GM18517 (cell line): ENCODE data around the gene ITPR1.

Experiments used
- ATAC-seq: cut with Tn5 transposase; IDR thresholded peaks from one replicate; pipeline ENCODE4 v1.9.1; 2021; ENCODE audit warnings: mild to moderate bottlenecking, moderate library complexity; ENCODE audit not compliant: unreplicated experiment

ITPR1 gene

GRCh38 chr3:4838621-4839022, 345.5 kb downstream of the ITPR1 start:
- peak; percentile 90 for ATAC-seq

DNA sequence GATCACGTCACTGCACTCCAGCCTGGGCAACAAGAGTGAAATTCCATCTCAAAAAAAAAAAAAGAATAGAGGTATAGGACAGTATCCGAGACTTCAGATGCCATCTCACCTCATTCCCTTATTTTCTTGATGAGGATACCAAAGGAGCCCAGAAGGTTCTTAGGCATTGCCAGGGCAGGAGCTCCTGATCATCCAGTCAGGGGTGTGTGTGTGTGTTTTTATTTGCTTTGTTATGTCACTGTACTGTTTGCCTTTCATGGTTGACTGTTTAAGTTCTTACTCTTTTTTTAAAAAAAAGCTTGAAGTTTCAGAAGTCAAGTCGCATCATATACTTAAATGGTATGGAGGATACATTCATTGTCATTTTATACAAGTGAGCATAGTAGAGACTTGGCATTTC, 346.1 kb downstream of the ITPR1 start:
- ATAC-seq, result no peak

GRCh38 chr3:4841225-4841624, 348.1 kb downstream of the ITPR1 start:
- no peak for ATAC-seq

DNA sequence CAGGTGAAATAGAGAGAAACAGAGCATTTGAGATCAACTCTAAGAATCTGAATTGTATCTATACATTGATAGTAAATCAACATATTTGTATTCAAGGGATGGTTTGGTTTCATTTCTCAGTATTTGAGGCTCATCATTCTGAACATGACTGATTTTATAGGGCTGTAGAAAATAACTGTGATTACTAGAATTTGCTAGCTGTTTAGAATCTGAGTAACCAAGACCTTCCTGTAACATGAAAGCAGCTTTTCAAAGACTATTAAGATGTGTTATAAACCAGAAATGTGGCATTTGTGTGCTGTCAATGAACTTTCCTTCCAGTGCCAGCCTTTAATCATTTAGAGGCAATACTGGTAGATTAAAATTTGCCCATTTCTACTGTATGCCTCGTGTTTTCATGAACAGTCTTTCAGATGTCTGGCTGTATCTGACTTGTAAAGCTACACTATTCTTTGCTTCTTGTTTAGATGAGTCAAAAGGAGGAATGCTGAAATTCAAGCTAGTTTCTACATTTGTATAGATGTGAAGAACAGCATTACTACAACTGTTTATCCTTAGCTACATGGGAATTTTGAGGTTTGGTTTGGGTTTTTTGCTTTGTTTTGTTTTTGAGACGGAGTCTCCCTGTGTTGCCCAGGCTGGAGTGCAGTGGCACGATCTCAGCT, 348.8 kb downstream of the ITPR1 start:
- ATAC-seq, result no peak

GRCh38 chr3:4843619-4844018, 350.5 kb downstream of the ITPR1 start:
- ATAC-seq, result no peak

- peak; percentile 78 for ATAC-seq
Measured at GRCh38 chr3:4845882-4846281, 352.7 kb downstream of the ITPR1 start.

- no peak for ATAC-seq
Measured at GRCh38 chr3:4846543-4846942, 353.4 kb downstream of the ITPR1 start.

DNA sequence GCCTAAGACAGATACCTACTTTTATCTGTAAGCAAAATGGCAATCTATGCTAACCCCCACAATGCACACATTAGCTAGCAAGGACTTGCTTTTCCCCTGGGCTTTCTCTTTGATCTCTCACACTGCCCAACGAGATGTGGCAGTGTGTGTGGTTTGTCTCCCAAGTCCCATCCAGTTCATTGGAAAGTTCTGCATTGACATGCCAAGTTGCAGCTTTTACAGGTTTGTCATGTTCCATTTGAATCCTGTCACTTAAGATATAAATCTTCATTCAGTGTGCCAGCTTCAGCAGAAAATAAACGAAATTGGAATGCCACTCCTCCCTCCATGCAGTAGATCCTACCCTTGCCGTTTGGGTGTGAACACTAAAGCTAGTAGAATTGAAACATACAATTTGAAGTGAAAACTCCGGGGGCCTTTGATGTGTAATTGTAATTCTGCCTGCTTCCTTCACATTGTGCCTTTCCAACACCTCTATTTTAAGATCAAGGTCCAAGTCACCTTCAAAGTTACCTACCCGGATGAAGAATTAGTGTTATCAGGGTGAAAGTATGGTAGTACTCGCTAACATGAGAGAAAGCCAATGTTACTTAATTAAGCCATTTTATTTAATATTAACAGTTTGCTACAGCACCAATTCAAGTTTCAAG, 355.2 kb downstream of the ITPR1 start:
- ATAC-seq, result no peak

DNA sequence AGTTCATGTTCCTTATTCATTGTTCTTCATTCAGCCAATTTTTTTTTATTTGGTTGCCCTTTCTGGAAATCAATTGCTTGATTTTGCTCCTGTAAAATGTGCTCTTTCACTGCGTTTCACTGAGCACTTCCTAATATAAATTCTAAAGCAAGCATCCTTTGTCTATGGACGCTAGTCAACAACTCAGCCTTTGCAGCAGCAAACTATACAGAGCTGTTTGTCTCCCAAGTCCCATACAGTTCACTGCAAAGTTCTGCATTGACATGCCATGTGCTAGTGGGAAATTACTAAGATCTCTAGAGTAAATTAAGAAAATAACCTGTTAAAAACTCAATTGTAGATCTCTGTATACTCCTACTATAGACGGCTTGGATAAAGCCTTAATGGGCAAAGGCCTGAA, 356.0 kb downstream of the ITPR1 start:
- no peak for ATAC-seq

DNA sequence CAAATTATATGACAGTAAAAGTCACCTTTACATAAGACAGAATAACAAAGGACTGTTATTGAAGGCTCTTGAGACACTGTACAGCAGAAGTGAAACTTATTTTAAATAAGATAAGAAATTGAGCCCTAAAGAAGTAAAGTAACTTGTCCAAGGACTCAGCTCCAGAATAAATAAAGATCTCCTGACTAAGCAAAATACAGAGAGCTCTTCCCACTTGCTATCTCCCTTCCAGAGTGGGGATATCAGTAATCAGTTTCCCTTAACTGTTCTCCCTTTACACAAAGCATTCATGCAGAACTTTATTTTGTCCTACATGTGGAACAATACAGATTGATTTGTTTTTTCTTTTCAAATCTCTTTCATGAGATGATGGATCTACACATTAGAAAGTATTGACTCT, 356.6 kb downstream of the ITPR1 start:
- ATAC-seq, result no peak

DNA sequence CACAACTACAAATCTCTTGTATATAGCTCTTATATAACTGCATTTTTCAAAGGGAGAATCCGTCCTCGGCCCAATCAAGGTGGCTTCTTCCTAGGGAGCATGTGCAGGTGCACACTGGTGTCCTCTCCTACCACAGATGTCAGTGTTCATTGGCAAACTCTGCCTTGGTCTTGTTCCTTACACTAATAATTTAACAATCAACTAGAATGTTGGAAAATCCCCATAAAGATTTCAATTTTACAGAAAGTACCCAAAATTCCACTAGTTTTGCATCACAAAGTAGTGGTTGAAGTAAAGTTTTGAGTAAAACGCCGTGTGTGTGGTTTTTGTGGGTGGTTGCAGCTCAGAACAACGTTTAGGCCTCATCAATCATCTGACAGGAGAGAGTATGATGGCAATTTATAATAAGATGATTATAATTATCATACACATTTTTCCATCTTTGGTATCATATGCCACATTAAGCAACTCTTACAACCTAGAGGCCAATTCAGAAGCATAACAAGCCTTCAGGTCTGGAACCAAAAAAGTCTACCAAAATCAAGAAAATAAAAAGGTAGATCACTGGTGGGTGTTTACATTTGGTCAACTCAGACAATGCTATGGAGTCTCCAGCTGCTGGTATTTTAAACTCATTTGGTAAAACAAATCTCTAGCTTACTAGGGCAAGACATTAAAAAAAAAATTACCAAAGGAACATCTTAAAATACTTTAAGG, 357.2 kb downstream of the ITPR1 start:
- peak; percentile 41 for ATAC-seq

- peak; percentile 54 for ATAC-seq
Measured at GRCh38 chr3:4850928-4851265, 357.7 kb downstream of the ITPR1 start.

DNA sequence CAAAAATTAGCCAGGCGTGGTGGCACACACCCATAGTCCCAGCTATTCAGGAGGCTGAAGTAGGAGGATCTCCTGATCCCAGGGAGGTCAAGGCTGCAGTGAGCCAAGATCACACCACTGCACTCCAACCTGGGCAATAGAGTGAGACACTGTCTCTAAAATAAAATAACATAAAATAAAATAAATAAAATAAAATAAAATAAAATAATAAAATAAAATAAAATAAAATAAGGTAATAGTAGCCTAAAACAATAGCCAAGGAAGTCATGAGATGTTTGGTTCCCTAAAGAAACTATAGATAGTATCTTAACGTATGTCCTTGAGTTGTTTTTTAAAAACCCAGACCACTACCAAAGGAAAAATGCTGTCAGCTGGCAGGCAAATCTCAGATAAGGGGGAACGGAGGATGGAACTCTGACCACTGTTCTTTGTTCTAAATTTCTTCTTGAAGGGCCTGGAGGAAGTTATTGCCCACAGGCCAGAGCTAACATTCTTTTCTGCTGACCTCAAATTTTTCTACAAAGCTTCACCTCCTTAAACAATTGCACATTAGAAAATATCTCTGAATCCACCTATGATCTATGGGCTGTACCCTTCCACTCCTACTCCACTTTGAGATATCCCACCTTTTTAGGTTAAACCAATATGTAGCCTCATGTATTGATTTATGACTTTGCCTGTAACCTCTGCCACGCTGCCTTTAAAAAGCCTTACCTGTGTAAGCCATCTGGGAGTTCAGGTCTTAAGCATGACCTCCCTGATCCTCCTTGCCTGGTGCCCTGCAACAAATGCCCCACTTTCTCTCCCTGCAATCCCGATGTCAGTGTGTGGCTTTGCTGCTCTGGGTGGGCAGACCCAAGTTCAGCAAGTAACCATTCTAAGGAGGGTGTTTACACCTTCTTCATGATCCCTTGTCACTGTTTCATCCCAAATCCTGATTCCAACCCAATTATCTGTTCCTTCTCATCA, 359.9 kb downstream of the ITPR1 start:
- no peak for ATAC-seq

GRCh38 chr3:4853749-4854140, 360.6 kb downstream of the ITPR1 start:
- no peak for ATAC-seq

DNA sequence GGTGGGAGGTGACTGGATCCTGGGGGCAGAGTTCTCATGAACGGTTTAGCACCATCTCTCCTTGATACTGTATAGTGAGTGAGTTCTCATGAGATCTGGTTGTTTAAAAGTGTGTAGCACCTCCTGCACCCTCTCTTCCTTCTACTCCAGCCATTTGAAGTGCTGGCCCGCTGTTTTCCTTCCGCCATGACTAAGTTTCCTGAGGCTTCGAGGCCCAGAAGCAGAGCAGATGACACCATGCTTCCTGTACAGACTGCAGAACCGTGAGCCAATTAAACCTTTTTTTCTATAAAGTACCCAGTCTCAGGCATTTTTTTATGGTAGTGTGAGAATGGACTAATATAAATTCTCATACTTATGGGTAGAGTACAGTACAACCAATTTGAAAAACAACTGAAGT, 362.5 kb downstream of the ITPR1 start:
- no peak for ATAC-seq

- ATAC-seq, result no peak
Measured at GRCh38 chr3:4856136-4856535, 363.0 kb downstream of the ITPR1 start.

- no peak for ATAC-seq
Measured at GRCh38 chr3:4856564-4856963, 363.4 kb downstream of the ITPR1 start.

- no peak for ATAC-seq
Measured at GRCh38 chr3:4856986-4857385, 363.8 kb downstream of the ITPR1 start.

GRCh38 chr3:4859788-4860187, 366.6 kb downstream of the ITPR1 start:
- no peak for ATAC-seq

DNA sequence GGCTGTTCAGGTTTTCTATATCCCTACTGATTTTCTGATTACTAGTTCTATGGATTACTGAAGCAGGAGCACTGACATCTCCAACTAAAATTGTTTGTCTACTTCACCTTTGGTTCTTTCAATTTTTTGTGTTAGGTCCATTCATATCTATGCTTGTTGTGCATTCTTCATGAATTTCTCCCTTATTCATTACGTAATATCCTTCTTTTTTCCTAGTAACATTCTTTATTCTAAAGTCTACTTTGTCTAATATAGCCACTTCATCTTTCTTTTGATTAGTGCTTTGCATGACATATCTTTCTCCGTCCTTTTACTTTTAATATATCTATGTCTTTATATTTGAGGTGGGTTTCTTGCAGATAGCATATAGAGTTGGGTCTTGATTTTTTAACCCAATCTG, 369.8 kb downstream of the ITPR1 start:
- no peak for ATAC-seq

GRCh38 chr3:4864503-4864902, 371.4 kb downstream of the ITPR1 start:
- no peak for ATAC-seq
